Measurements from ENCODE around the gene PRKCD.

GRCh38 chr3:53182764-53183355 lies 21.9 kb downstream of the PRKCD start:
- TF ChIP-seq POLR2A (IDR thresholded peaks at IDR 0.05): no peak
- no peak for TF ChIP-seq CTCF (IDR thresholded peaks at IDR 0.05)

Measured in body of pancreas (tissue), 4 donors.